A549 (cell line): ENCODE measurements around the gene ANKRD12.

Experiments used
- CHD4 ChIP-seq: fragments of 200-600 bp; sonication (generic); IDR thresholded peaks from 2 replicates; pipeline ENCODE4 v1.6.1; 2016; ENCODE audit warnings: antibody characterized with exemption, mild to moderate bottlenecking, borderline replicate concordance
- ESRRA ChIP-seq: fragments of 150-350 bp; IDR thresholded peaks from 2 replicates; pipeline ENCODE4 v1.6.1; 2014; ENCODE audit warnings: mild to moderate bottlenecking, low read length, borderline replicate concordance
- PHF8 ChIP-seq: fragments of 200-600 bp; sonication (generic); IDR thresholded peaks from 2 replicates; pipeline ENCODE4 v1.6.1; 2016; ENCODE audit warnings: low read depth, mild to moderate bottlenecking, antibody characterized with exemption, moderate library complexity, borderline replicate concordance
- SREBF2 ChIP-seq: fragments of 450-650 bp; IDR thresholded peaks from 2 replicates; pipeline ENCODE4 v1.6.1; 2014; ENCODE audit warnings: mild to moderate bottlenecking, moderate library complexity
- TF ChIP-seq, protein P1 (sequence below): fragments of 250-450 bp; sonication (Bioruptor Pico); IDR thresholded peaks from 2 replicates; pipeline ENCODE4 v1.5.0; 2021; ENCODE audit warnings: mild to moderate bottlenecking, moderate library complexity, borderline replicate concordance
- TF ChIP-seq, protein P2 (sequence below): IDR thresholded peaks from 2 replicates; pipeline ENCODE4 v1.6.1; 2012
- TF ChIP-seq, protein P3 (sequence below): IDR thresholded peaks from 2 replicates; pipeline ENCODE4 v1.6.1; 2012

DNA sequence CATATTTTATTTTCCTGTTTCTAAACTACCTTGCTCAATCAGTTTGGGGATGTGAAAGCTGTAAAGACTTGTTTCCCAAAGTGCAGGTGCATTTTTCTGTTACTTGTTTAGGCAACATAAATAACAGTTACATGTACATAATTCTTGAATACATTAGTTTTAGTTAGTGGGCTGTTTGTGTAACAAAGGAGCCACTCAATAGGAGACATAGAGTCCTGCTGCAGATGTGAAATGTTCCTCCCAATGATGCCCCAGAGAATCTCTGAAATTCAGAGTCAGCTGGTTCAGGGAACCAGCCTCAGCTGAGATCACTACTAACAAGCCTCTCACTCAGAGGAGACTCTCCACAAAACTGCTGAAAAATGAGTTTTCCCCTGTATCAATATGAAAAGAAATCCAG lies 106.4 kb downstream of the ANKRD12 start:
- TF ChIP-seq PHF8: no peak
- TF ChIP-seq, protein P1, sequence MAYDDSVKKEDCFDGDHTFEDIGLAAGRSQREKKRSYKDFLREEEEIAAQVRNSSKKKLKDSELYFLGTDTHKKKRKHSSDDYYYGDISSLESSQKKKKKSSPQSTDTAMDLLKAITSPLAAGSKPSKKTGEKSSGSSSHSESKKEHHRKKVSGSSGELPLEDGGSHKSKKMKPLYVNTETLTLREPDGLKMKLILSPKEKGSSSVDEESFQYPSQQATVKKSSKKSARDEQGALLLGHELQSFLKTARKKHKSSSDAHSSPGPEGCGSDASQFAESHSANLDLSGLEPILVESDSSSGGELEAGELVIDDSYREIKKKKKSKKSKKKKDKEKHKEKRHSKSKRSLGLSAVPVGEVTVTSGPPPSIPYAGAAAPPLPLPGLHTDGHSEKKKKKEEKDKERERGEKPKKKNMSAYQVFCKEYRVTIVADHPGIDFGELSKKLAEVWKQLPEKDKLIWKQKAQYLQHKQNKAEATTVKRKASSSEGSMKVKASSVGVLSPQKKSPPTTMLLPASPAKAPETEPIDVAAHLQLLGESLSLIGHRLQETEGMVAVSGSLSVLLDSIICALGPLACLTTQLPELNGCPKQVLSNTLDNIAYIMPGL: no peak
- no peak for TF ChIP-seq CHD4
- no peak for TF ChIP-seq ESRRA
- TF ChIP-seq, protein P2, sequence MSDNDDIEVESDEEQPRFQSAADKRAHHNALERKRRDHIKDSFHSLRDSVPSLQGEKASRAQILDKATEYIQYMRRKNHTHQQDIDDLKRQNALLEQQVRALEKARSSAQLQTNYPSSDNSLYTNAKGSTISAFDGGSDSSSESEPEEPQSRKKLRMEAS: no peak
- TF ChIP-seq SREBF2: no peak
- TF ChIP-seq, protein P3, sequence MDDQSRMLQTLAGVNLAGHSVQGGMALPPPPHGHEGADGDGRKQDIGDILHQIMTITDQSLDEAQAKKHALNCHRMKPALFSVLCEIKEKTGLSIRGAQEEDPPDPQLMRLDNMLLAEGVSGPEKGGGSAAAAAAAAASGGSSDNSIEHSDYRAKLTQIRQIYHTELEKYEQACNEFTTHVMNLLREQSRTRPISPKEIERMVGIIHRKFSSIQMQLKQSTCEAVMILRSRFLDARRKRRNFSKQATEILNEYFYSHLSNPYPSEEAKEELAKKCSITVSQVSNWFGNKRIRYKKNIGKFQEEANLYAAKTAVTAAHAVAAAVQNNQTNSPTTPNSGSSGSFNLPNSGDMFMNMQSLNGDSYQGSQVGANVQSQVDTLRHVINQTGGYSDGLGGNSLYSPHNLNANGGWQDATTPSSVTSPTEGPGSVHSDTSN: no peak
